Upper lobe of left lung (tissue), 4 donors: ENCODE measurements around the gene RC3H2.

Experiments
- POLR2A ChIP-seq, 4 donors: fragments of 450-650 bp; IDR thresholded peaks; one replicate each; pipeline ENCODE4 v1.5.1; 2016 to 2017; ENCODE audit warnings: antibody characterized with exemption in 4 of 4, mild to moderate bottlenecking in 2 of 4
- POLR2AphosphoS5 ChIP-seq, 2 donors: sonication (generic); formaldehyde crosslinking; IDR thresholded peaks; one replicate each; pipeline ENCODE4 v1.5.1; 2017; ENCODE audit warnings: antibody characterized with exemption in 2 of 2

DNA sequence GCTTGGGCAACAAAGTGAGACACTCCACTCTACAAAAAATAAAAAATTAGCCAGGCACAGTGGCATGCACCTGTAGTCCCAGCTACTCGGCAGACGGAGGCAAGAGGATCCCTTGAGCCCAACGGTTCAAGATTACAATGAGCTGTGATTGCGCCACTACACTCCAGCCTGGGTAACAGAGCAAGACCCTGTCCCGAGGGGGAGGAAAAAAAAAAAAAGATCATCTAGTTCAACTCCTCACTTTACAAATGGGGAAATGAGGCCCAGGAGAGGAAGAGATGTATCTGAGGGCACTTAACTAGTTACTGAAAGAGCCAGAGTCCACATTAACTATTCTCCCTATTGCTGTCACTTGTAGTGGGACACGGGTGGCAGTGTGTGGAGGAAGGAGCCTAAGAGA lies 90.6 kb downstream of the RC3H2 start:
- TF ChIP-seq POLR2A (IDR thresholded peaks at IDR 0.05), result no peak
- no peak for TF ChIP-seq POLR2AphosphoS5 (IDR thresholded peaks at IDR 0.05)
